Fibroblast of lung (primary cell): ENCODE results near the gene RTL10. TPM values are rescaled to one million over a fixed set of nuclear protein-coding genes. Genes with fewer than 3 reads are reported as not detected.
"Not testable (repeated sequence)": the region's sequence is repeated elsewhere in the genome, so short reads cannot be mapped to it uniquely, and the experiment has no call there.

Experiments
- DNase-seq, 2 donors: peaks; one replicate each; pipeline versions ENCODE4 v3.0.0 to v3.0.0-alpha.2; 2010; ENCODE audit warnings: low read depth in 2 of 2
- H2AFZ ChIP-seq: 2 replicates; pipeline ENCODE4 v1.5.1; 2012; ENCODE audit warnings: low read length, control low read depth, inconsistent platforms
- H3K27ac ChIP-seq: 2 replicates; pipeline ENCODE4 v1.5.1; 2011; ENCODE audit warnings: low read length, control low read depth; ENCODE audit not compliant: insufficient read depth
- H3K27me3 ChIP-seq: 2 replicates; pipeline ENCODE4 v1.5.1; 2011; ENCODE audit warnings: mild to moderate bottlenecking, low read length; ENCODE audit not compliant: control insufficient read depth, insufficient read depth
- H3K36me3 ChIP-seq: 2 replicates; pipeline ENCODE4 v1.5.1; 2011; ENCODE audit warnings: low read length; ENCODE audit not compliant: control insufficient read depth, insufficient read depth
- H3K4me1 ChIP-seq: 2 replicates; pipeline ENCODE4 v1.5.1; 2011; ENCODE audit warnings: low read length; ENCODE audit not compliant: control insufficient read depth, insufficient read depth; ENCODE audit errors: extremely low read depth
- H3K4me2 ChIP-seq: 2 replicates; pipeline ENCODE4 v1.5.1; 2011; ENCODE audit warnings: low read length, control low read depth; ENCODE audit not compliant: insufficient read depth; ENCODE audit errors: extremely low read depth
- H3K4me3 ChIP-seq, 4 experiments: fragments of 200-600 bp in 1 of 4; sonication (generic) in 1 of 4; replicated peaks in 1 of 4; 2 replicates each; pipeline ENCODE4 v1.5.1; 2011 to 2016; ENCODE audit warnings: low read length in 4 of 4, low read depth in 3 of 4, mild to moderate bottlenecking in 3 of 4, control low read depth in 2 of 4, inconsistent platforms in 1 of 4, mixed read lengths in 1 of 4; ENCODE audit not compliant: insufficient read depth in 1 of 4; ENCODE audit errors: control extremely low read depth in 1 of 4
- H3K79me2 ChIP-seq: 2 replicates; pipeline ENCODE4 v1.5.1; 2012; ENCODE audit warnings: mild to moderate bottlenecking, low read length, inconsistent platforms; ENCODE audit not compliant: control insufficient read depth, insufficient read depth
- H3K9ac ChIP-seq: 2 replicates; pipeline ENCODE4 v1.5.1; 2011; ENCODE audit warnings: mild to moderate bottlenecking, low read length, control low read depth; ENCODE audit not compliant: insufficient read depth
- H3K9me3 ChIP-seq: 2 replicates; pipeline ENCODE4 v1.5.1; 2012; ENCODE audit warnings: low read depth, low read length; ENCODE audit not compliant: control insufficient read depth, insufficient read depth
- H4K20me1 ChIP-seq: 2 replicates; pipeline ENCODE4 v1.5.1; 2011; ENCODE audit warnings: low read length; ENCODE audit not compliant: control insufficient read depth, insufficient read depth; ENCODE audit errors: extremely low read depth
- CTCF ChIP-seq, 2 donors: IDR thresholded peaks in 1 of 2; conservative IDR thresholded peaks in 1 of 2; 1 replicate in 1 of 2; 2 replicates in 1 of 2; pipeline ENCODE4 v1.5.1; 2011 to 2012; ENCODE audit warnings: low read length in 2 of 2, control low read depth in 1 of 2, inconsistent platforms in 1 of 2, low read depth in 1 of 2, mild to moderate bottlenecking in 1 of 2
- EZH2 ChIP-seq: IDR thresholded peaks from 2 replicates; pipeline ENCODE4 v1.5.1; 2012; ENCODE audit warnings: low read length, control low read depth, mild to moderate bottlenecking; ENCODE audit errors: missing control alignments
- polyA plus RNA-seq, 2 donors: library from polyadenylated mRNA; depleted of rRNA in 1 of 2; stranded (reverse) in 1 of 2; unstranded in 1 of 2; fragments of >200 nt; gene quantifications; 2 replicates each; pipeline ENCODE4 v1.2.1, GENCODE V29; 2011 to 2012; ENCODE audit warnings: missing spikeins in 1 of 2
- total RNA-seq: library from RNA; depleted of rRNA; stranded (reverse); fragments of >200 nt; gene quantifications from 2 replicates; pipeline ENCODE4 v1.2.1, GENCODE V29; 2014

The RTL10 gene
- total and polyA plus RNA-seq, 2 donors (not counting 1 experiment from before 2014, with no cell fraction given): 6.5 to 7.3 TPM

DNA sequence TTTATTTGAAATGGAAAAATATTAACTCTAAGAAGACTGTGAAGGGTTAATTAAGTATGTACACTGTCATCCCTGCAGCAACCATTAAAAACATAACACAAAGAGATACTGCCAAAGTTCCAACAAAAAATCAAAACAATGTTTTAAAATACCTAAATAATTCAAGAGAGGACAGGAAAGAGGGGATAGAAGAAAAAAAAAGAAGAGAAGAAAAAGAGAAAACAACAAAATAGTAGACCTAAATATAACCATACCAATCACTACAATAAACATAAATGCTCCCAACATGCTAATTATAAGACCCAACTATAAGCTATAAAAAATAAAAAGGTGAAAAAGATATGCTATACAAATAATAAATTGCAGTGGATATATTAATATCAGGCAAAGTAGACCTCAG lies 20.1 kb downstream of the RTL10 start:
- Histone ChIP-seq H3K9me3 (no peaks in the 10 kb centered on the region), H3K4me2 (no peak overlapping the region), H3K9ac (no peak overlapping the region), H3K27me3 (no peaks in the 10 kb centered on the region), H3K27ac (no peak overlapping the region), H3K36me3 (no peaks in the 10 kb centered on the region), H3K79me2 (no peaks in the 10 kb centered on the region), H3K4me1 (no peaks in the 10 kb centered on the region), H4K20me1 (no peaks in the 10 kb centered on the region), H3K4me3 (no peak overlapping the region), H2AFZ (no peak overlapping the region)
- DNase-seq: no peak
- TF ChIP-seq CTCF (conservative IDR thresholded peaks at IDR 0.05 in 1 of 2, IDR thresholded peaks at IDR 0.05 in 1 of 2; ENCODE audit: low read depth in 1 of 2, low read length in 2 of 2) (no peak), EZH2 (no peak)

GRCh38 chr22:19833327-19833726 lies 21.3 kb downstream of the RTL10 start:
- H3K4me3 ChIP-seq, H3K9me3 ChIP-seq, H3K4me2 ChIP-seq, H2AFZ ChIP-seq, H3K4me1 ChIP-seq, H4K20me1 ChIP-seq, H3K36me3 ChIP-seq, H3K27ac ChIP-seq, H3K79me2 ChIP-seq, H3K27me3 ChIP-seq, H3K9ac ChIP-seq, DNase-seq: not testable (repeated sequence)

DNA sequence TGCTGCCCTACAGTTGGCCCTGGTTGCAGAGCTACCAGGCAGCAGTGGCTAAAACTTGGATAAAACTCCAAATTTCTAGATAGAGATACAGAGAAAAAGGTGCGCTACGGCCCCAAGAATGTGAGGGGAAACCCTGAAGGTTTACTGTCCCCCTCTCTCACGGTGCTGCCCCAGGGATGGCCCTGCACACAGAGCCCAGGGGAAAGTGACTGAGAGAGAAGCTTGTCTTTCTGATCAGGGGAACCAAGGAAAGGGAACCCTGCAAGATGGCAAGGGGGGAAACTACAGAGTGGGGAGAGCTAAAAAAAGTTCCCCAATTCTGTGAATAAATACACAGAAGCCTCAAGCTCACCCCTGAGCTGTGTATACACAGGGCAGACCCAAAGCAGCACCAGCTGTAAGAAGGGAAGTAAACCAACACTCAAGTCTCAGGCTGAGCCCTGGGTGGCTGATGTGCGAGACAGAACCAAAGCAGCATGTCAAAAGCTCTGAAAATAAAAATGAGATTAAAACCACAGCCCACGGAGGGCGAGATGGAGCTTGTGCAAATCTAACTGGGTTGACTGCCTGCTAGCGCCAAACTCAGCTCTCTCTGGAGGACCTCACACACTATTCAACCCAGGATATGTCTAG lies 22.1 kb downstream of the RTL10 start:
- Histone ChIP-seq H3K9ac (no peak overlapping the region), H3K27ac (no peak overlapping the region), H4K20me1 (no peaks in the 10 kb centered on the region), H3K36me3 (no peaks in the 10 kb centered on the region), H3K27me3 (no peaks in the 10 kb centered on the region), H3K79me2 (no peaks in the 10 kb centered on the region), H3K4me1 (no peaks in the 10 kb centered on the region), H3K9me3 (no peaks in the 10 kb centered on the region), H3K4me3 (no peak overlapping the region), H3K4me2 (no peak overlapping the region), H2AFZ (no peak overlapping the region)
- TF ChIP-seq EZH2: no peak
- TF ChIP-seq CTCF (conservative IDR thresholded peaks at IDR 0.05 in 1 of 2, IDR thresholded peaks at IDR 0.05 in 1 of 2; ENCODE audit: low read depth in 1 of 2, low read length in 2 of 2): no peak
- DNase-seq: no peak

- not testable (repeated sequence) for H2AFZ ChIP-seq, H3K79me2 ChIP-seq, H3K36me3 ChIP-seq, H3K9ac ChIP-seq, DNase-seq, H3K9me3 ChIP-seq, H3K27ac ChIP-seq, H3K27me3 ChIP-seq, H3K4me3 ChIP-seq, H3K4me2 ChIP-seq, H4K20me1 ChIP-seq, H3K4me1 ChIP-seq
Observed at GRCh38 chr22:19831979-19832378, 22.7 kb downstream of the RTL10 start.
